Mononuclear cell (primary cell): ENCODE data around the gene COL15A1. TPM values are rescaled to one million over a fixed set of nuclear protein-coding genes. Genes with fewer than 3 reads are reported as not detected.
"Not testable (repeated sequence)": the region's sequence is repeated elsewhere in the genome, so short reads cannot be mapped to it uniquely, and the experiment has no call there.

Experiments
- H3K27me3 ChIP-seq: 2 replicates; pipeline ENCODE4 v1.6.0; 2011; ENCODE audit warnings: low read length, control low read depth; ENCODE audit not compliant: insufficient read depth
- H3K4me1 ChIP-seq: 2 replicates; pipeline ENCODE4 v1.5.1; 2011; ENCODE audit warnings: mild to moderate bottlenecking, low read length, control low read depth; ENCODE audit not compliant: insufficient read depth
- H3K4me3 ChIP-seq: 2 replicates; pipeline ENCODE4 v1.5.1; 2011; ENCODE audit warnings: mild to moderate bottlenecking, low read length, moderate library complexity
- H3K9me3 ChIP-seq: 2 replicates; pipeline ENCODE4 v1.5.1; 2011; ENCODE audit warnings: low read depth, mild to moderate bottlenecking, control low read depth, low read length
- total RNA-seq: library from RNA; depleted of rRNA; stranded (reverse); fragments of >200 nt; gene quantifications from one replicate; pipeline ENCODE4 v1.2.3, GENCODE V29; 2012

Gene COL15A1
- not detected for total RNA-seq

GRCh38 chr9:98943682-98944056 is at the start of gene COL15A1:
Gene COL15A1 (plus strand): TSS chr9:98943907. CDS start chr9:98944062, 155 bp downstream.
- no peak within 1 kb of the TSS for H3K4me3 ChIP-seq
- H3K27me3 ChIP-seq: peaks cover 61% of the 10 kb centered on the region
- H3K9me3 ChIP-seq: no peaks in the 10 kb centered on the region
- peaks cover 10% of the 10 kb centered on the region for H3K4me1 ChIP-seq

- peaks cover 7% of the 10 kb centered on the region for H3K27me3 ChIP-seq
- H3K4me1 ChIP-seq: peaks cover 5% of the 10 kb centered on the region
- no peak overlapping the region for H3K4me3 ChIP-seq
- peaks cover 7% of the 10 kb centered on the region for H3K9me3 ChIP-seq
Observed at GRCh38 chr9:98894171-98894570, 49.5 kb upstream of the COL15A1 start.

GRCh38 chr9:98894761-98895160 is 48.9 kb upstream of the COL15A1 start:
- peaks cover 11% of the 10 kb centered on the region for H3K4me1 ChIP-seq
- H3K9me3 ChIP-seq: peaks cover 7% of the 10 kb centered on the region
- H3K4me3 ChIP-seq: no peak overlapping the region
- peaks cover 7% of the 10 kb centered on the region for H3K27me3 ChIP-seq

GRCh38 chr9:98896632-98897031 is 47.1 kb upstream of the COL15A1 start:
- peaks cover 7% of the 10 kb centered on the region for H3K27me3 ChIP-seq
- no peak overlapping the region for H3K4me3 ChIP-seq
- peaks cover 12% of the 10 kb centered on the region for H3K4me1 ChIP-seq
- H3K9me3 ChIP-seq: peaks cover 7% of the 10 kb centered on the region

GRCh38 chr9:98897745-98898144 is 46.0 kb upstream of the COL15A1 start:
- H3K4me1 ChIP-seq: peaks cover 12% of the 10 kb centered on the region
- H3K4me3 ChIP-seq: no peak overlapping the region
- H3K27me3 ChIP-seq: peaks cover 7% of the 10 kb centered on the region
- peaks cover 7% of the 10 kb centered on the region for H3K9me3 ChIP-seq

GRCh38 chr9:98899408-98900056 is 44.2 kb upstream of the COL15A1 start:
- peaks cover 12% of the 10 kb centered on the region for H3K4me1 ChIP-seq
- peaks cover 7% of the 10 kb centered on the region for H3K27me3 ChIP-seq
- peaks cover 7% of the 10 kb centered on the region for H3K9me3 ChIP-seq
- no peak overlapping the region for H3K4me3 ChIP-seq

GRCh38 chr9:98900244-98900643 is 43.5 kb upstream of the COL15A1 start:
- H3K9me3 ChIP-seq: peaks cover 7% of the 10 kb centered on the region
- H3K27me3 ChIP-seq: peaks cover 7% of the 10 kb centered on the region
- H3K4me3 ChIP-seq: no peak overlapping the region
- H3K4me1 ChIP-seq: peaks cover 12% of the 10 kb centered on the region

- H3K27me3 ChIP-seq: peaks cover 7% of the 10 kb centered on the region
- no peak overlapping the region for H3K4me3 ChIP-seq
- peaks cover 7% of the 10 kb centered on the region for H3K9me3 ChIP-seq
- peaks cover 12% of the 10 kb centered on the region for H3K4me1 ChIP-seq
Observed at GRCh38 chr9:98900725-98901124, 43.0 kb upstream of the COL15A1 start.

- H3K4me1 ChIP-seq, H3K9me3 ChIP-seq: not testable (repeated sequence)
Observed at GRCh38 chr9:98901843-98902242, 41.9 kb upstream of the COL15A1 start.

GRCh38 chr9:98902516-98902915 is 41.2 kb upstream of the COL15A1 start:
- Histone ChIP-seq H3K27me3 (peaks cover 7% of the 10 kb centered on the region), H3K4me1 (peaks cover 7% of the 10 kb centered on the region), H3K9me3 (peaks cover 4% of the 10 kb centered on the region), H3K4me3 (no peak overlapping the region)

More at GRCh38 chr9:98901843-98902242, 41.9 kb upstream of the COL15A1 start:
- H3K27me3 ChIP-seq, H3K4me3 ChIP-seq: not testable (repeated sequence)

GRCh38 chr9:98902925-98903324 is 40.8 kb upstream of the COL15A1 start:
- Histone ChIP-seq H3K9me3 (peaks cover under 1% of the 10 kb centered on the region), H3K27me3 (peaks cover 4% of the 10 kb centered on the region), H3K4me3 (no peak overlapping the region), H3K4me1 (peaks cover 7% of the 10 kb centered on the region)

- Histone ChIP-seq H3K4me1 (peaks cover 7% of the 10 kb centered on the region), H3K27me3 (no peaks in the 10 kb centered on the region), H3K9me3 (no peaks in the 10 kb centered on the region), H3K4me3 (no peak overlapping the region)
Observed at GRCh38 chr9:98903961-98904411, 39.7 kb upstream of the COL15A1 start.

GRCh38 chr9:98905015-98905414 is 38.7 kb upstream of the COL15A1 start:
- H3K9me3 ChIP-seq: no peaks in the 10 kb centered on the region
- H3K4me3 ChIP-seq: no peak overlapping the region
- H3K27me3 ChIP-seq: no peaks in the 10 kb centered on the region
- H3K4me1 ChIP-seq: no peaks in the 10 kb centered on the region

- H3K4me1 ChIP-seq: no peaks in the 10 kb centered on the region
- no peak overlapping the region for H3K4me3 ChIP-seq
- no peaks in the 10 kb centered on the region for H3K9me3 ChIP-seq
- H3K27me3 ChIP-seq: no peaks in the 10 kb centered on the region
Observed at GRCh38 chr9:98906273-98907040, 37.2 kb upstream of the COL15A1 start.

- Histone ChIP-seq H3K4me3 (no peak overlapping the region), H3K9me3 (no peaks in the 10 kb centered on the region), H3K4me1 (no peaks in the 10 kb centered on the region), H3K27me3 (no peaks in the 10 kb centered on the region)
Observed at GRCh38 chr9:98907055-98907454, 36.7 kb upstream of the COL15A1 start.
